Measurements from ENCODE around the gene DCLK1. TPM values are rescaled to one million over a fixed set of nuclear protein-coding genes. Genes with fewer than 3 reads are reported as not detected.

Gene DCLK1
- total RNA-seq, 1 experiment from 2014 or later = 0.10 TPM

- H3K27me3 ChIP-seq (ENCODE audit: insufficient read depth, low read length) = peaks cover 39% of the 10 kb centered on the region
Measured at GRCh38 chr13:35879111-35879510, 252.1 kb downstream of the DCLK1 start.

More at GRCh38 chr13:35879111-35879510, 252.1 kb downstream of the DCLK1 start:
- ATAC-seq = no peak
- CTCF ChIA-PET = no interaction called here
- H3K9me3 ChIP-seq (ENCODE audit: control insufficient read depth in 1 of 2, insufficient read depth in 1 of 2, low read depth in 1 of 2, low read length in 2 of 2) = no peaks in the 10 kb centered on the region
- no peaks in the 10 kb centered on the region for H4K20me1 ChIP-seq (ENCODE audit: insufficient read depth)
- intact Hi-C loops (cut with micrococcal nuclease) = no loop called here
- DNase-seq (ENCODE audit: low read depth, low spot score) = no peak
- no peak overlapping the region for H3K9ac ChIP-seq (ENCODE audit: low read length)
- H3K79me2 ChIP-seq (ENCODE audit: insufficient read depth, low read length) = no peaks in the 10 kb centered on the region
- no peak overlapping the region for H3K27ac ChIP-seq (ENCODE audit: low read depth, low read length)
- H3K4me3 ChIP-seq (replicated peaks in 1 of 2; ENCODE audit: low read depth in 1 of 2, low read length in 2 of 2) = no peak overlapping the region
- BruUV-seq (replicated peaks) = no TSS peak
- no peak for TF ChIP-seq POLR2A (IDR thresholded peaks at IDR 0.05; ENCODE audit: borderline replicate concordance, extremely low read depth, insufficient read depth, insufficient read length)
- TF ChIP-seq, protein P1, sequence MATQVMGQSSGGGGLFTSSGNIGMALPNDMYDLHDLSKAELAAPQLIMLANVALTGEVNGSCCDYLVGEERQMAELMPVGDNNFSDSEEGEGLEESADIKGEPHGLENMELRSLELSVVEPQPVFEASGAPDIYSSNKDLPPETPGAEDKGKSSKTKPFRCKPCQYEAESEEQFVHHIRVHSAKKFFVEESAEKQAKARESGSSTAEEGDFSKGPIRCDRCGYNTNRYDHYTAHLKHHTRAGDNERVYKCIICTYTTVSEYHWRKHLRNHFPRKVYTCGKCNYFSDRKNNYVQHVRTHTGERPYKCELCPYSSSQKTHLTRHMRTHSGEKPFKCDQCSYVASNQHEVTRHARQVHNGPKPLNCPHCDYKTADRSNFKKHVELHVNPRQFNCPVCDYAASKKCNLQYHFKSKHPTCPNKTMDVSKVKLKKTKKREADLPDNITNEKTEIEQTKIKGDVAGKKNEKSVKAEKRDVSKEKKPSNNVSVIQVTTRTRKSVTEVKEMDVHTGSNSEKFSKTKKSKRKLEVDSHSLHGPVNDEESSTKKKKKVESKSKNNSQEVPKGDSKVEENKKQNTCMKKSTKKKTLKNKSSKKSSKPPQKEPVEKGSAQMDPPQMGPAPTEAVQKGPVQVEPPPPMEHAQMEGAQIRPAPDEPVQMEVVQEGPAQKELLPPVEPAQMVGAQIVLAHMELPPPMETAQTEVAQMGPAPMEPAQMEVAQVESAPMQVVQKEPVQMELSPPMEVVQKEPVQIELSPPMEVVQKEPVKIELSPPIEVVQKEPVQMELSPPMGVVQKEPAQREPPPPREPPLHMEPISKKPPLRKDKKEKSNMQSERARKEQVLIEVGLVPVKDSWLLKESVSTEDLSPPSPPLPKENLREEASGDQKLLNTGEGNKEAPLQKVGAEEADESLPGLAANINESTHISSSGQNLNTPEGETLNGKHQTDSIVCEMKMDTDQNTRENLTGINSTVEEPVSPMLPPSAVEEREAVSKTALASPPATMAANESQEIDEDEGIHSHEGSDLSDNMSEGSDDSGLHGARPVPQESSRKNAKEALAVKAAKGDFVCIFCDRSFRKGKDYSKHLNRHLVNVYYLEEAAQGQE (IDR thresholded peaks at IDR 0.05; ENCODE audit: low read depth) = no peak
- TF ChIP-seq POLR2AphosphoS5 (IDR thresholded peaks at IDR 0.05; ENCODE audit: low read depth, low read length) = no peak
- TF ChIP-seq YY1 (IDR thresholded peaks at IDR 0.05; ENCODE audit: extremely low read depth, insufficient replicate concordance, low read depth, low read length) = no peak
- no peak for TF ChIP-seq FOSL1 (IDR thresholded peaks at IDR 0.05; ENCODE audit: low read depth)
- TF ChIP-seq ELF1 (IDR thresholded peaks at IDR 0.05; ENCODE audit: borderline replicate concordance, low read depth) = no peak
- no peak for TF ChIP-seq SIN3A (IDR thresholded peaks at IDR 0.05; ENCODE audit: low read depth)
- no peak for TF ChIP-seq ZFX (IDR thresholded peaks at IDR 0.05)
- no peak for TF ChIP-seq CEBPB (IDR thresholded peaks at IDR 0.05; ENCODE audit: low read depth)
- no peak for TF ChIP-seq ATF3 (IDR thresholded peaks at IDR 0.05)
- no peak for TF ChIP-seq JUND (IDR thresholded peaks at IDR 0.05)
- TF ChIP-seq, protein P2, sequence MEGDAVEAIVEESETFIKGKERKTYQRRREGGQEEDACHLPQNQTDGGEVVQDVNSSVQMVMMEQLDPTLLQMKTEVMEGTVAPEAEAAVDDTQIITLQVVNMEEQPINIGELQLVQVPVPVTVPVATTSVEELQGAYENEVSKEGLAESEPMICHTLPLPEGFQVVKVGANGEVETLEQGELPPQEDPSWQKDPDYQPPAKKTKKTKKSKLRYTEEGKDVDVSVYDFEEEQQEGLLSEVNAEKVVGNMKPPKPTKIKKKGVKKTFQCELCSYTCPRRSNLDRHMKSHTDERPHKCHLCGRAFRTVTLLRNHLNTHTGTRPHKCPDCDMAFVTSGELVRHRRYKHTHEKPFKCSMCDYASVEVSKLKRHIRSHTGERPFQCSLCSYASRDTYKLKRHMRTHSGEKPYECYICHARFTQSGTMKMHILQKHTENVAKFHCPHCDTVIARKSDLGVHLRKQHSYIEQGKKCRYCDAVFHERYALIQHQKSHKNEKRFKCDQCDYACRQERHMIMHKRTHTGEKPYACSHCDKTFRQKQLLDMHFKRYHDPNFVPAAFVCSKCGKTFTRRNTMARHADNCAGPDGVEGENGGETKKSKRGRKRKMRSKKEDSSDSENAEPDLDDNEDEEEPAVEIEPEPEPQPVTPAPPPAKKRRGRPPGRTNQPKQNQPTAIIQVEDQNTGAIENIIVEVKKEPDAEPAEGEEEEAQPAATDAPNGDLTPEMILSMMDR (IDR thresholded peaks at IDR 0.05 in 2 of 3, conservative IDR thresholded peaks at IDR 0.05 in 1 of 3; ENCODE audit: borderline replicate concordance in 1 of 3, insufficient read depth in 1 of 3, low read depth in 2 of 3, low read length in 2 of 3) = no peak
- H2AFZ ChIP-seq (ENCODE audit: low read depth, low read length, poor library complexity, severe bottlenecking) = no peak overlapping the region
- H3K4me2 ChIP-seq (ENCODE audit: low read length) = no peak overlapping the region
- POLR2A ChIA-PET = no interaction called here
- H3K4me1 ChIP-seq (ENCODE audit: control insufficient read depth in 1 of 2, insufficient read depth in 2 of 2, low read length in 2 of 2) = no peaks in the 10 kb centered on the region
- no peaks in the 10 kb centered on the region for H3K36me3 ChIP-seq (ENCODE audit: control insufficient read depth in 1 of 2, insufficient read depth in 2 of 2, low read length in 2 of 2)
- H3K9me2 ChIP-seq (ENCODE audit: insufficient read depth) = no peaks in the 10 kb centered on the region
- RAD21 ChIA-PET (ENCODE audit: low non-redundant PET in 1 of 2, low total read pairs in 2 of 2, uncharacterized antibody in 2 of 2, unreplicated experiment in 2 of 2) = no interaction called here
